ENCODE data around the gene PHRF1. TPM values are rescaled to one million over a fixed set of nuclear protein-coding genes. Genes with fewer than 3 reads are reported as not detected.
"Not testable (repeated sequence)": the region's sequence is repeated elsewhere in the genome, so short reads cannot be mapped to it uniquely, and the experiment has no call there.

PHRF1 gene
- polyA plus RNA-seq, 1 of the 3 experiments (the other 2 are of a cell fraction), result 22.7 TPM

- WGBS (ENCODE audit: low lambda C conversion rate), result 92% methylated on average over 10 of the region's 15 CpGs
- Histone ChIP-seq H3K4me2 (no peak overlapping the region), H3K9me2 (no peaks in the 10 kb centered on the region), H2AFZ (ENCODE audit: low read depth) (no peak overlapping the region), H3K79me2 (ENCODE audit: insufficient read depth) (no peaks in the 10 kb centered on the region), H3K27ac (ENCODE audit: low read depth in 2 of 2, low read length in 1 of 2) (no peak overlapping the region), H3K27me3 (ENCODE audit: insufficient read depth) (no peaks in the 10 kb centered on the region), H3K9ac (no peak overlapping the region), H3K4me1 (ENCODE audit: control insufficient read depth in 1 of 2, insufficient read depth in 2 of 2, low read depth in 1 of 2, low read length in 1 of 2) (no peaks in the 10 kb centered on the region), H4K20me1 (ENCODE audit: insufficient read depth) (no peaks in the 10 kb centered on the region), H3K4me3 (ENCODE audit: low read depth in 2 of 2, low read length in 1 of 2) (no peak overlapping the region), H3K9me3 (no peaks in the 10 kb centered on the region), H3K36me3 (replicated peaks in 1 of 2; ENCODE audit: control insufficient read depth in 1 of 2, insufficient read depth in 2 of 2, low read length in 1 of 2) (peaks cover 0 to 14% of the 10 kb centered on the region in 2 experiments), H3F3A (replicated peaks; ENCODE audit: insufficient read depth) (peaks cover 10% of the 10 kb centered on the region)
- POLR2A ChIA-PET, result no interaction called here
- DNase-seq, result no peak
- CTCF ChIA-PET, result no interaction called here
- TF ChIP-seq TCF12 (IDR thresholded peaks at IDR 0.05), result no peak
- TF ChIP-seq NRF1 (IDR thresholded peaks at IDR 0.05; ENCODE audit: low read depth, low read length), result no peak
- TF ChIP-seq MAX (IDR thresholded peaks at IDR 0.05; ENCODE audit: low read depth), result no peak
- no peak for TF ChIP-seq USF2 (IDR thresholded peaks at IDR 0.05; ENCODE audit: borderline replicate concordance, low read depth, low read length)
- TF ChIP-seq CHD2 (IDR thresholded peaks at IDR 0.05; ENCODE audit: low read length, partially characterized antibody), result no peak
- no peak for TF ChIP-seq EZH2phosphoT487 (IDR thresholded peaks at IDR 0.05; ENCODE audit: borderline replicate concordance, low read depth)
These were observed 77.6 kb downstream of the PHRF1 start for GRCh38 chr11:653837-654236.

- H2AFZ ChIP-seq (ENCODE audit: low read depth); H3K79me2 ChIP-seq (ENCODE audit: insufficient read depth); H4K20me1 ChIP-seq (ENCODE audit: insufficient read depth); H3K4me3 ChIP-seq (ENCODE audit: low read depth in 2 of 2, low read length in 1 of 2); H3K9me2 ChIP-seq; H3K27ac ChIP-seq (ENCODE audit: low read depth in 2 of 2, low read length in 1 of 2); H3K4me2 ChIP-seq; H3K9me3 ChIP-seq; H3K4me1 ChIP-seq (ENCODE audit: control insufficient read depth in 1 of 2, insufficient read depth in 2 of 2, low read depth in 1 of 2, low read length in 1 of 2); H3K27me3 ChIP-seq (ENCODE audit: insufficient read depth); H3K9ac ChIP-seq; POLR2A ChIA-PET; H3F3A ChIP-seq (replicated peaks; ENCODE audit: insufficient read depth); DNase-seq: not testable (repeated sequence)
- CTCF ChIA-PET, result interaction anchor here (0.8 kb wide), 1 partner anchor 42 kb away, joined by 3 read pairs; no protein-coding TSS in a partner anchor
- H3K36me3 ChIP-seq (replicated peaks in 1 of 2; ENCODE audit: control insufficient read depth in 1 of 2, insufficient read depth in 2 of 2, low read length in 1 of 2), result peaks cover 0 to 19% of the 10 kb centered on the region in 2 experiments
- whole genome bisulfite sequencing (ENCODE audit: low lambda C conversion rate), result 94% methylated on average over 12 of the region's 12 CpGs
These were observed 78.2 kb downstream of the PHRF1 start for GRCh38 chr11:654444-654843.

GRCh38 chr11:655036-655726 is 78.9 kb downstream of the PHRF1 start:
- Histone ChIP-seq H3K9ac (no peak overlapping the region), H2AFZ (ENCODE audit: low read depth) (no peak overlapping the region), H3K36me3 (replicated peaks in 1 of 2; ENCODE audit: control insufficient read depth in 1 of 2, insufficient read depth in 2 of 2, low read length in 1 of 2) (peaks cover 0 to 26% of the 10 kb centered on the region in 2 experiments), H3F3A (replicated peaks; ENCODE audit: insufficient read depth) (peaks cover 8% of the 10 kb centered on the region), H3K79me2 (ENCODE audit: insufficient read depth) (no peaks in the 10 kb centered on the region), H3K4me2 (no peak overlapping the region), H3K27me3 (ENCODE audit: insufficient read depth) (no peaks in the 10 kb centered on the region), H3K4me3 (ENCODE audit: low read depth in 2 of 2, low read length in 1 of 2) (no peak overlapping the region), H3K4me1 (ENCODE audit: control insufficient read depth in 1 of 2, insufficient read depth in 2 of 2, low read depth in 1 of 2, low read length in 1 of 2) (no peaks in the 10 kb centered on the region), H4K20me1 (ENCODE audit: insufficient read depth) (no peaks in the 10 kb centered on the region), H3K9me3 (no peaks in the 10 kb centered on the region), H3K9me2 (no peaks in the 10 kb centered on the region), H3K27ac (ENCODE audit: low read depth in 2 of 2, low read length in 1 of 2) (no peak overlapping the region)
- 94% methylated on average over 24 of the region's 30 CpGs for WGBS (ENCODE audit: low lambda C conversion rate)
- ChIA-PET POLR2A (no interaction called here), CTCF (interaction anchor here (0.8 kb wide), 1 partner anchor 42 kb away, joined by 3 read pairs; no protein-coding TSS in a partner anchor)
- no peak for DNase-seq
- TF ChIP-seq SIN3A (IDR thresholded peaks at IDR 0.05; ENCODE audit: borderline replicate concordance, low read depth, low read length) (no peak), IRF3 (IDR thresholded peaks at IDR 0.05; ENCODE audit: low read depth, low read length) (no peak), RXRA (IDR thresholded peaks at IDR 0.05; ENCODE audit: borderline replicate concordance, low read depth) (no peak), RAD21 (IDR thresholded peaks at IDR 0.05; ENCODE audit: low read length) (no peak), SMC3 (IDR thresholded peaks at IDR 0.05; ENCODE audit: low read depth, low read length) (no peak), GATA2 (CRISPR knock-in tag; IDR thresholded peaks at IDR 0.05) (no peak), FOXJ3 (CRISPR knock-in tag; IDR thresholded peaks at IDR 0.05) (no peak), FOSL2 (IDR thresholded peaks at IDR 0.05; ENCODE audit: borderline replicate concordance, low read depth) (no peak), TEAD4 (IDR thresholded peaks at IDR 0.05; ENCODE audit: borderline replicate concordance, insufficient read depth) (no peak), MEF2A (IDR thresholded peaks at IDR 0.05; ENCODE audit: borderline replicate concordance, low read depth) (no peak), CHD2 (IDR thresholded peaks at IDR 0.05; ENCODE audit: low read length, partially characterized antibody) (no peak), NRF1 (IDR thresholded peaks at IDR 0.05; ENCODE audit: low read depth, low read length) (no peak), GABPA (IDR thresholded peaks at IDR 0.05; ENCODE audit: low read depth) (no peak), RCOR1 (IDR thresholded peaks at IDR 0.05; ENCODE audit: low read length) (no peak), EP300 (IDR thresholded peaks at IDR 0.05; ENCODE audit: borderline replicate concordance in 1 of 2, low read depth in 1 of 2, low read length in 1 of 2) (no peak), TCF12 (IDR thresholded peaks at IDR 0.05) (no peak), EZH2phosphoT487 (IDR thresholded peaks at IDR 0.05; ENCODE audit: borderline replicate concordance, low read depth) (no peak), RFX5 (IDR thresholded peaks at IDR 0.05; ENCODE audit: low read length) (no peak)
